GM23338 (cell line): ENCODE results near the gene IRS1.

Experiments used
- EZH2 ChIP-seq: fragments of 200-600 bp; sonication (generic); IDR thresholded peaks from one replicate; pipeline ENCODE4 v1.8.0; 2017; ENCODE audit warnings: antibody characterized with exemption, mild to moderate bottlenecking, low read depth; ENCODE audit not compliant: unreplicated experiment
- EZH2phosphoT487 ChIP-seq: fragments of 200-600 bp; sonication (generic); IDR thresholded peaks from one replicate; pipeline ENCODE4 v1.8.1; 2018; ENCODE audit warnings: antibody characterized with exemption; ENCODE audit not compliant: unreplicated experiment
- POLR2AphosphoS5 ChIP-seq: IDR thresholded peaks from 2 replicates; pipeline ENCODE4 v1.6.1; 2016; ENCODE audit warnings: antibody characterized with exemption, low read depth
- ZNF331 ChIP-seq: fragments of 250-450 bp; sonication (Bioruptor Pico); IDR thresholded peaks from 2 replicates; pipeline ENCODE4 v1.5.0; 2020; ENCODE audit warnings: low read depth, mild to moderate bottlenecking, moderate library complexity
- TF ChIP-seq, protein P1 (sequence below), 2 experiments: fragments of 200-600 bp in 1 of 2; sonication (generic) in 1 of 2; conservative IDR thresholded peaks; 2 replicates each; pipeline versions ENCODE4 v1.5.1 to v1.6.1; 2016 to 2017; ENCODE audit warnings: antibody characterized with exemption in 2 of 2, low read depth in 2 of 2, mild to moderate bottlenecking in 2 of 2, moderate library complexity in 1 of 2
- TF ChIP-seq, protein P2 (sequence below): IDR thresholded peaks from one replicate; pipeline ENCODE4 v1.6.1; 2018; ENCODE audit warnings: antibody characterized with exemption; ENCODE audit not compliant: unreplicated experiment
- TF ChIP-seq, protein P3 (sequence below): fragments of 250-450 bp; sonication (Bioruptor Pico); IDR thresholded peaks from 2 replicates; pipeline ENCODE4 v1.5.0; 2020; ENCODE audit warnings: mild to moderate bottlenecking, moderate library complexity

DNA sequence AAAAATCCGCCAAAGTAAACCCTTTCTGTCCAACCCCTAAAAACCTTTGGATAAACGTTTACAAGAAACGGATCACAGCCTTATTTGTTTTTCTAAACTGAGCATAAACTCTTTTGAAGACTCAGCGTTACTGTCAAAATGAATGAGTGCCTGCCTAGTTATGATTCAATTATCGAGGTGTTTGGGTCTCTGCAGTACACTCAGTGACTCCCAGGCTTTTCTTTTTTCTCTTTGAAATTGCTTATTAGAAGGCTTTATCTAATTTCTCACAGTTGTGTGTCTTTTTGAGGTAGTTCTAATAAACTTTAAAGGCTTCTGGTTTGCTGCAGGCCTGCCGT is 36.9 kb upstream of the IRS1 start:
- TF ChIP-seq, protein P1, sequence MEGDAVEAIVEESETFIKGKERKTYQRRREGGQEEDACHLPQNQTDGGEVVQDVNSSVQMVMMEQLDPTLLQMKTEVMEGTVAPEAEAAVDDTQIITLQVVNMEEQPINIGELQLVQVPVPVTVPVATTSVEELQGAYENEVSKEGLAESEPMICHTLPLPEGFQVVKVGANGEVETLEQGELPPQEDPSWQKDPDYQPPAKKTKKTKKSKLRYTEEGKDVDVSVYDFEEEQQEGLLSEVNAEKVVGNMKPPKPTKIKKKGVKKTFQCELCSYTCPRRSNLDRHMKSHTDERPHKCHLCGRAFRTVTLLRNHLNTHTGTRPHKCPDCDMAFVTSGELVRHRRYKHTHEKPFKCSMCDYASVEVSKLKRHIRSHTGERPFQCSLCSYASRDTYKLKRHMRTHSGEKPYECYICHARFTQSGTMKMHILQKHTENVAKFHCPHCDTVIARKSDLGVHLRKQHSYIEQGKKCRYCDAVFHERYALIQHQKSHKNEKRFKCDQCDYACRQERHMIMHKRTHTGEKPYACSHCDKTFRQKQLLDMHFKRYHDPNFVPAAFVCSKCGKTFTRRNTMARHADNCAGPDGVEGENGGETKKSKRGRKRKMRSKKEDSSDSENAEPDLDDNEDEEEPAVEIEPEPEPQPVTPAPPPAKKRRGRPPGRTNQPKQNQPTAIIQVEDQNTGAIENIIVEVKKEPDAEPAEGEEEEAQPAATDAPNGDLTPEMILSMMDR (conservative IDR thresholded peaks at IDR 0.05; ENCODE audit: low read depth in 2 of 2): no peak
- TF ChIP-seq POLR2AphosphoS5 (no peak), ZNF331 (CRISPR knock-in tag) (no peak), EZH2 (no peak), EZH2phosphoT487 (no peak)
- TF ChIP-seq, protein P2, sequence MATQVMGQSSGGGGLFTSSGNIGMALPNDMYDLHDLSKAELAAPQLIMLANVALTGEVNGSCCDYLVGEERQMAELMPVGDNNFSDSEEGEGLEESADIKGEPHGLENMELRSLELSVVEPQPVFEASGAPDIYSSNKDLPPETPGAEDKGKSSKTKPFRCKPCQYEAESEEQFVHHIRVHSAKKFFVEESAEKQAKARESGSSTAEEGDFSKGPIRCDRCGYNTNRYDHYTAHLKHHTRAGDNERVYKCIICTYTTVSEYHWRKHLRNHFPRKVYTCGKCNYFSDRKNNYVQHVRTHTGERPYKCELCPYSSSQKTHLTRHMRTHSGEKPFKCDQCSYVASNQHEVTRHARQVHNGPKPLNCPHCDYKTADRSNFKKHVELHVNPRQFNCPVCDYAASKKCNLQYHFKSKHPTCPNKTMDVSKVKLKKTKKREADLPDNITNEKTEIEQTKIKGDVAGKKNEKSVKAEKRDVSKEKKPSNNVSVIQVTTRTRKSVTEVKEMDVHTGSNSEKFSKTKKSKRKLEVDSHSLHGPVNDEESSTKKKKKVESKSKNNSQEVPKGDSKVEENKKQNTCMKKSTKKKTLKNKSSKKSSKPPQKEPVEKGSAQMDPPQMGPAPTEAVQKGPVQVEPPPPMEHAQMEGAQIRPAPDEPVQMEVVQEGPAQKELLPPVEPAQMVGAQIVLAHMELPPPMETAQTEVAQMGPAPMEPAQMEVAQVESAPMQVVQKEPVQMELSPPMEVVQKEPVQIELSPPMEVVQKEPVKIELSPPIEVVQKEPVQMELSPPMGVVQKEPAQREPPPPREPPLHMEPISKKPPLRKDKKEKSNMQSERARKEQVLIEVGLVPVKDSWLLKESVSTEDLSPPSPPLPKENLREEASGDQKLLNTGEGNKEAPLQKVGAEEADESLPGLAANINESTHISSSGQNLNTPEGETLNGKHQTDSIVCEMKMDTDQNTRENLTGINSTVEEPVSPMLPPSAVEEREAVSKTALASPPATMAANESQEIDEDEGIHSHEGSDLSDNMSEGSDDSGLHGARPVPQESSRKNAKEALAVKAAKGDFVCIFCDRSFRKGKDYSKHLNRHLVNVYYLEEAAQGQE: no peak
- TF ChIP-seq, protein P3, sequence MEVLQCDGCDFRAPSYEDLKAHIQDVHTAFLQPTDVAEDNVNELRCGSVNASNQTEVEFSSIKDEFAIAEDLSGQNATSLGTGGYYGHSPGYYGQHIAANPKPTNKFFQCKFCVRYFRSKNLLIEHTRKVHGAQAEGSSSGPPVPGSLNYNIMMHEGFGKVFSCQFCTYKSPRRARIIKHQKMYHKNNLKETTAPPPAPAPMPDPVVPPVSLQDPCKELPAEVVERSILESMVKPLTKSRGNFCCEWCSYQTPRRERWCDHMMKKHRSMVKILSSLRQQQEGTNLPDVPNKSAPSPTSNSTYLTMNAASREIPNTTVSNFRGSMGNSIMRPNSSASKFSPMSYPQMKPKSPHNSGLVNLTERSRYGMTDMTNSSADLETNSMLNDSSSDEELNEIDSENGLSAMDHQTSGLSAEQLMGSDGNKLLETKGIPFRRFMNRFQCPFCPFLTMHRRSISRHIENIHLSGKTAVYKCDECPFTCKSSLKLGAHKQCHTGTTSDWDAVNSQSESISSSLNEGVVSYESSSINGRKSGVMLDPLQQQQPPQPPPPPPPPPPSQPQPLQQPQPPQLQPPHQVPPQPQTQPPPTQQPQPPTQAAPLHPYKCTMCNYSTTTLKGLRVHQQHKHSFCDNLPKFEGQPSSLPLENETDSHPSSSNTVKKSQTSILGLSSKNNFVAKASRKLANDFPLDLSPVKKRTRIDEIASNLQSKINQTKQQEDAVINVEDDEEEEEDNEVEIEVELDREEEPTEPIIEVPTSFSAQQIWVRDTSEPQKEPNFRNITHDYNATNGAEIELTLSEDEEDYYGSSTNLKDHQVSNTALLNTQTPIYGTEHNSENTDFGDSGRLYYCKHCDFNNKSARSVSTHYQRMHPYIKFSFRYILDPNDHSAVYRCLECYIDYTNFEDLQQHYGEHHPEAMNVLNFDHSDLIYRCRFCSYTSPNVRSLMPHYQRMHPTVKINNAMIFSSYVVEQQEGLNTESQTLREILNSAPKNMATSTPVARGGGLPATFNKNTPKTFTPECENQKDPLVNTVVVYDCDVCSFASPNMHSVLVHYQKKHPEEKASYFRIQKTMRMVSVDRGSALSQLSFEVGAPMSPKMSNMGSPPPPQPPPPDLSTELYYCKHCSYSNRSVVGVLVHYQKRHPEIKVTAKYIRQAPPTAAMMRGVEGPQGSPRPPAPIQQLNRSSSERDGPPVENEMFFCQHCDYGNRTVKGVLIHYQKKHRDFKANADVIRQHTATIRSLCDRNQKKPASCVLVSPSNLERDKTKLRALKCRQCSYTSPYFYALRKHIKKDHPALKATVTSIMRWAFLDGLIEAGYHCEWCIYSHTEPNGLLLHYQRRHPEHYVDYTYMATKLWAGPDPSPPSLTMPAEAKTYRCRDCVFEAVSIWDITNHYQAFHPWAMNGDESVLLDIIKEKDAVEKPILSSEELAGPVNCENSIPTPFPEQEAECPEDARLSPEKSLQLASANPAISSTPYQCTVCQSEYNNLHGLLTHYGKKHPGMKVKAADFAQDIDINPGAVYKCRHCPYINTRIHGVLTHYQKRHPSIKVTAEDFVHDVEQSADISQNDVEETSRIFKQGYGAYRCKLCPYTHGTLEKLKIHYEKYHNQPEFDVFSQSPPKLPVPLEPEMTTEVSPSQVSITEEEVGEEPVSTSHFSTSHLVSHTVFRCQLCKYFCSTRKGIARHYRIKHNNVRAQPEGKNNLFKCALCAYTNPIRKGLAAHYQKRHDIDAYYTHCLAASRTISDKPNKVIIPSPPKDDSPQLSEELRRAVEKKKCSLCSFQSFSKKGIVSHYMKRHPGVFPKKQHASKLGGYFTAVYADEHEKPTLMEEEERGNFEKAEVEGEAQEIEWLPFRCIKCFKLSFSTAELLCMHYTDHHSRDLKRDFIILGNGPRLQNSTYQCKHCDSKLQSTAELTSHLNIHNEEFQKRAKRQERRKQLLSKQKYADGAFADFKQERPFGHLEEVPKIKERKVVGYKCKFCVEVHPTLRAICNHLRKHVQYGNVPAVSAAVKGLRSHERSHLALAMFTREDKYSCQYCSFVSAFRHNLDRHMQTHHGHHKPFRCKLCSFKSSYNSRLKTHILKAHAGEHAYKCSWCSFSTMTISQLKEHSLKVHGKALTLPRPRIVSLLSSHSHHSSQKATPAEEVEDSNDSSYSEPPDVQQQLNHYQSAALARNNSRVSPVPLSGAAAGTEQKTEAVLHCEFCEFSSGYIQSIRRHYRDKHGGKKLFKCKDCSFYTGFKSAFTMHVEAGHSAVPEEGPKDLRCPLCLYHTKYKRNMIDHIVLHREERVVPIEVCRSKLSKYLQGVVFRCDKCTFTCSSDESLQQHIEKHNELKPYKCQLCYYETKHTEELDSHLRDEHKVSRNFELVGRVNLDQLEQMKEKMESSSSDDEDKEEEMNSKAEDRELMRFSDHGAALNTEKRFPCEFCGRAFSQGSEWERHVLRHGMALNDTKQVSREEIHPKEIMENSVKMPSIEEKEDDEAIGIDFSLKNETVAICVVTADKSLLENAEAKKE: no peak
